Stimulated activated CD4-positive, alpha-beta T cell treated with anti-CD3 and anti-CD28 coated beads, TNF-alpha, amount 100 ng/mL, for 1 hour (primary cell): ENCODE measurements around the gene TCF12.
"Not testable (repeated sequence)": the region's sequence is repeated elsewhere in the genome, so short reads cannot be mapped to it uniquely, and the experiment has no call there.

Source experiments
- DNase-seq, 3 donors: peaks; one replicate each; pipeline ENCODE4 v3.0.0-alpha.2; 2020; ENCODE audit warnings: low read depth in 3 of 3, low spot score in 1 of 3

The TCF12 gene

GRCh38 chr15:57133127-57133968 is 214.9 kb downstream of the TCF12 start:
- no peak for DNase-seq

GRCh38 chr15:57134071-57134605 is 215.7 kb downstream of the TCF12 start:
- no peak for DNase-seq

- DNase-seq, result no peak
These were observed 216.4 kb downstream of the TCF12 start for GRCh38 chr15:57134851-57135250.

- DNase-seq, result no peak
These were observed 217.4 kb downstream of the TCF12 start for GRCh38 chr15:57135800-57136199.

- no peak for DNase-seq
These were observed 219.9 kb downstream of the TCF12 start for GRCh38 chr15:57138349-57138788.

GRCh38 chr15:57143511-57144078 is 225.2 kb downstream of the TCF12 start:
- no peak for DNase-seq

GRCh38 chr15:57144448-57144847 is 226.0 kb downstream of the TCF12 start:
- DNase-seq, result no peak

- no peak for DNase-seq
These were observed 228.2 kb downstream of the TCF12 start for GRCh38 chr15:57146506-57147201.

GRCh38 chr15:57147621-57148020 is 229.2 kb downstream of the TCF12 start:
- no peak for DNase-seq

GRCh38 chr15:57148262-57148661 is 229.8 kb downstream of the TCF12 start:
- DNase-seq, result no peak

- no peak for DNase-seq
These were observed 230.8 kb downstream of the TCF12 start for GRCh38 chr15:57149196-57149595.

GRCh38 chr15:57150066-57150865 is 231.8 kb downstream of the TCF12 start:
- DNase-seq, result no peak

- not testable (repeated sequence) for DNase-seq
These were observed 232.4 kb downstream of the TCF12 start for GRCh38 chr15:57150866-57151203.

GRCh38 chr15:57152133-57152532 is 233.7 kb downstream of the TCF12 start:
- DNase-seq, result no peak

GRCh38 chr15:57152666-57153539 is 234.5 kb downstream of the TCF12 start:
- DNase-seq, result no peak

GRCh38 chr15:57156210-57156884 is 237.9 kb downstream of the TCF12 start:
- DNase-seq, result no peak

GRCh38 chr15:57158589-57158988 is 240.1 kb downstream of the TCF12 start:
- no peak for DNase-seq

GRCh38 chr15:57158997-57159668 is 240.7 kb downstream of the TCF12 start:
- DNase-seq, result no peak

GRCh38 chr15:57159767-57160166 is 241.3 kb downstream of the TCF12 start:
- no peak for DNase-seq
